Measurements from ENCODE around the gene IGSF9B.
A peak's percentile ranks its signal among the peaks of the same experiment; 100 is the strongest.

IGSF9B gene

GRCh38 chr11:133895551-133895950 is 61.2 kb downstream of the IGSF9B start:
- Mint-ChIP-seq H3K9me3 (no peaks in the 10 kb centered on the region), H3K4me1 (peaks cover 24% of the 10 kb centered on the region), H3K36me3 (no peaks in the 10 kb centered on the region), H3K27me3 (peaks cover 17% of the 10 kb centered on the region), H3K4me3 (peak overlapping the region; percentile 12), H3K27ac (peak overlapping the region; percentile 73)
- ATAC-seq (ENCODE audit: low read depth) (peak; percentile 17), DNase-seq (ENCODE audit: low spot score in 2 of 2) (peak in 1 of 2 donors; percentile 14)

- peak overlapping the region; percentile 12 for H3K4me3 Mint-ChIP-seq
- H3K27me3 Mint-ChIP-seq = peaks cover 17% of the 10 kb centered on the region
- DNase-seq (ENCODE audit: low spot score in 2 of 2) (peak; percentile 20 to 21), ATAC-seq (ENCODE audit: low read depth) (peak; percentile 88)
- H3K27ac Mint-ChIP-seq = peak overlapping the region; percentile 73
- peaks cover 24% of the 10 kb centered on the region for H3K4me1 Mint-ChIP-seq
- H3K9me3 Mint-ChIP-seq = no peaks in the 10 kb centered on the region
- no peaks in the 10 kb centered on the region for H3K36me3 Mint-ChIP-seq
Measured at GRCh38 chr11:133895061-133895479, 61.7 kb downstream of the IGSF9B start.

- H3K9me3 Mint-ChIP-seq = no peaks in the 10 kb centered on the region
- ATAC-seq (ENCODE audit: low read depth) (peak; percentile 24), DNase-seq (ENCODE audit: low spot score in 2 of 2) (no peak)
- H3K36me3 Mint-ChIP-seq = no peaks in the 10 kb centered on the region
- no peak overlapping the region for H3K27ac Mint-ChIP-seq
- H3K4me3 Mint-ChIP-seq = no peak overlapping the region
- peaks cover 23% of the 10 kb centered on the region for H3K27me3 Mint-ChIP-seq
- H3K4me1 Mint-ChIP-seq = peaks cover 22% of the 10 kb centered on the region
Measured at GRCh38 chr11:133893381-133893780, 63.4 kb downstream of the IGSF9B start.

- DNase-seq (ENCODE audit: low spot score in 2 of 2) = no peak
- Mint-ChIP-seq H3K9me3 (no peaks in the 10 kb centered on the region), H3K4me3 (no peak overlapping the region), H3K27ac (no peak overlapping the region), H3K36me3 (no peaks in the 10 kb centered on the region), H3K27me3 (peaks cover 21% of the 10 kb centered on the region), H3K4me1 (peaks cover 18% of the 10 kb centered on the region)
- no peak for ATAC-seq (ENCODE audit: low read depth)
Measured at GRCh38 chr11:133892584-133893380, 64.0 kb downstream of the IGSF9B start.

- Mint-ChIP-seq H3K36me3 (no peaks in the 10 kb centered on the region), H3K27ac (no peak overlapping the region), H3K9me3 (no peaks in the 10 kb centered on the region), H3K4me3 (no peak overlapping the region), H3K4me1 (peaks cover 16% of the 10 kb centered on the region), H3K27me3 (peaks cover 21% of the 10 kb centered on the region)
- ATAC-seq (ENCODE audit: low read depth) (no peak), DNase-seq (ENCODE audit: low spot score in 2 of 2) (no peak)
Measured at GRCh38 chr11:133892126-133892525, 64.6 kb downstream of the IGSF9B start.

GRCh38 chr11:133889893-133890292 is 66.9 kb downstream of the IGSF9B start:
- DNase-seq (ENCODE audit: low spot score in 2 of 2) (no peak), ATAC-seq (ENCODE audit: low read depth) (no peak)
- H3K27ac Mint-ChIP-seq = no peak overlapping the region
- peaks cover 24% of the 10 kb centered on the region for H3K27me3 Mint-ChIP-seq
- H3K36me3 Mint-ChIP-seq = no peaks in the 10 kb centered on the region
- no peaks in the 10 kb centered on the region for H3K9me3 Mint-ChIP-seq
- peaks cover 7% of the 10 kb centered on the region for H3K4me1 Mint-ChIP-seq
- H3K4me3 Mint-ChIP-seq = no peak overlapping the region

GRCh38 chr11:133889188-133889587 is 67.6 kb downstream of the IGSF9B start:
- Mint-ChIP-seq H3K9me3 (no peaks in the 10 kb centered on the region), H3K27me3 (peaks cover 24% of the 10 kb centered on the region), H3K27ac (no peak overlapping the region), H3K4me1 (peaks cover 4% of the 10 kb centered on the region), H3K36me3 (no peaks in the 10 kb centered on the region), H3K4me3 (no peak overlapping the region)
- DNase-seq (ENCODE audit: low spot score in 2 of 2) (no peak), ATAC-seq (ENCODE audit: low read depth) (no peak)

GRCh38 chr11:133887692-133888332 is 69.0 kb downstream of the IGSF9B start:
- Mint-ChIP-seq H3K27me3 (peaks cover 27% of the 10 kb centered on the region), H3K4me3 (no peak overlapping the region)
- no peak for ATAC-seq (ENCODE audit: low read depth)

GRCh38 chr11:133886029-133886428 is 70.7 kb downstream of the IGSF9B start:
- Mint-ChIP-seq H3K9me3 (peaks cover 15% of the 10 kb centered on the region), H3K36me3 (no peaks in the 10 kb centered on the region), H3K27ac (no peak overlapping the region), H3K4me3 (no peak overlapping the region), H3K27me3 (peaks cover 19% of the 10 kb centered on the region), H3K4me1 (no peaks in the 10 kb centered on the region)
- DNase-seq (ENCODE audit: low spot score in 2 of 2) (no peak), ATAC-seq (ENCODE audit: low read depth) (no peak)

More at GRCh38 chr11:133887692-133888332, 69.0 kb downstream of the IGSF9B start:
- DNase-seq (ENCODE audit: low spot score in 2 of 2) = no peak
- Mint-ChIP-seq H3K36me3 (no peaks in the 10 kb centered on the region), H3K4me1 (peaks cover 4% of the 10 kb centered on the region), H3K27ac (no peak overlapping the region), H3K9me3 (peaks cover 9% of the 10 kb centered on the region)

- Mint-ChIP-seq H3K4me1 (no peaks in the 10 kb centered on the region), H3K9me3 (peaks cover 2% of the 10 kb centered on the region), H3K27ac (no peak overlapping the region), H3K27me3 (peaks cover 2% of the 10 kb centered on the region), H3K4me3 (no peak overlapping the region), H3K36me3 (no peaks in the 10 kb centered on the region)
- DNase-seq (ENCODE audit: low spot score in 2 of 2) (no peak), ATAC-seq (ENCODE audit: low read depth) (no peak)
Measured at GRCh38 chr11:133872160-133872559, 84.6 kb downstream of the IGSF9B start.

GRCh38 chr11:133867456-133867855 is 89.3 kb downstream of the IGSF9B start:
- H3K36me3 Mint-ChIP-seq = no peaks in the 10 kb centered on the region
- no peak for ATAC-seq (ENCODE audit: low read depth)

GRCh38 chr11:133865466-133865865 is 91.3 kb downstream of the IGSF9B start:
- H3K4me3 Mint-ChIP-seq = no peak overlapping the region
- DNase-seq (ENCODE audit: low spot score in 2 of 2) (no peak), ATAC-seq (ENCODE audit: low read depth) (no peak)
- H3K36me3 Mint-ChIP-seq = no peaks in the 10 kb centered on the region
- no peaks in the 10 kb centered on the region for H3K9me3 Mint-ChIP-seq
- H3K4me1 Mint-ChIP-seq = no peaks in the 10 kb centered on the region
- no peak overlapping the region for H3K27ac Mint-ChIP-seq
- peaks cover 8% of the 10 kb centered on the region for H3K27me3 Mint-ChIP-seq

More at GRCh38 chr11:133867456-133867855, 89.3 kb downstream of the IGSF9B start:
- no peak overlapping the region for H3K4me3 Mint-ChIP-seq
- H3K4me1 Mint-ChIP-seq = no peaks in the 10 kb centered on the region
- H3K9me3 Mint-ChIP-seq = no peaks in the 10 kb centered on the region
- no peak overlapping the region for H3K27ac Mint-ChIP-seq
- peaks cover 8% of the 10 kb centered on the region for H3K27me3 Mint-ChIP-seq
- no peak for DNase-seq (ENCODE audit: low spot score in 2 of 2)

GRCh38 chr11:133864756-133865155 is 92.0 kb downstream of the IGSF9B start:
- H3K9me3 Mint-ChIP-seq = no peaks in the 10 kb centered on the region
- DNase-seq (ENCODE audit: low spot score in 2 of 2) (no peak), ATAC-seq (ENCODE audit: low read depth) (no peak)
- H3K4me1 Mint-ChIP-seq = no peaks in the 10 kb centered on the region
- no peak overlapping the region for H3K27ac Mint-ChIP-seq
- H3K36me3 Mint-ChIP-seq = no peaks in the 10 kb centered on the region
- H3K27me3 Mint-ChIP-seq = peaks cover 10% of the 10 kb centered on the region
- H3K4me3 Mint-ChIP-seq = no peak overlapping the region

- Mint-ChIP-seq H3K4me3 (no peak overlapping the region), H3K36me3 (no peaks in the 10 kb centered on the region), H3K9me3 (no peaks in the 10 kb centered on the region), H3K4me1 (no peaks in the 10 kb centered on the region), H3K27me3 (peaks cover 9% of the 10 kb centered on the region), H3K27ac (no peak overlapping the region)
- ATAC-seq (ENCODE audit: low read depth) = no peak
- DNase-seq (ENCODE audit: low spot score in 2 of 2) = no peak
Measured at GRCh38 chr11:133860151-133860550, 96.6 kb downstream of the IGSF9B start.

Measured in memory B cell (primary cell).